ENCODE measurements around the gene SF3B6.

SF3B6 gene

DNA sequence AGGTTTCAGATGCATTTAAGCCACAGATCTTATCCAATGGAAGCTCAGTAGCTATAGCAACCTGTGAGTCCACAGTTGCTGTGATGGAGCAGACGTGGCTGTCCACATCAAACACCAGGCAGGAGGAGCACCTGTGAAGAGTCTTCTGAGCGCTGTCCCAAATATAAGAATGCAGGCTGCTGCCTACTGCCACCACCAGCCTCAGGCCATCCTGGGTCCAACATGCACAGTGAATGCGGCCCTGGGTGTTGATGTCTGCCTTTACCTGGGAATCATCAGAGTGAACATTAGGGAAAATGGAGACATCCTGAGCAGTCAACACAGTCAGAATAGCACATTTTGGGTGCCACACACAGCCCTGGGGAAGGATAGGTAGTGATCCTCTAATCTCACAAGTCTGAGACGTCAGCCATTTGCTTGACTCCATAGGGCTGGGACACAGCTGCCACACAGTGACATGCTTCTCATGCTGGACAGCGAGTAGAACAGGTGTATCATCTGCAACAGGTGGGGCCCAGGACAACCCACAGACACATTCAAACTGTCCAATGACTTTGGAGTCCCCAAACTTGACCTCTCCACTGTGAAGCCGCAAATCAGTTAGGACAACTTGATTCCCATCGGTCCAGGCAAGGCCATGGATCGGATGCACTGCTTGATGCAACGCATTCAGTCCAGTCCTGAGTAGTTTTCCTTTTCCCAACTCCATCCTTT is 37.2 kb downstream of the SF3B6 start:
- Histone ChIP-seq H3F3A (ENCODE audit: insufficient read depth) (0 out of 2 replicates have a peak, but pooled peaks cover 2% of the 10 kb centered on the region), H2AFZ (ENCODE audit: low read depth, low read length, severe bottlenecking) (no peak overlapping the region), H3K9ac (ENCODE audit: low read length) (no peak overlapping the region), H3K27ac (ENCODE audit: low read depth, low read length) (no peak overlapping the region), H4K20me1 (ENCODE audit: low read depth, low read length) (peaks cover 3% of the 10 kb centered on the region; the same call in 1 of the 2 replicates), H3K27me3 (ENCODE audit: low read length) (no peaks in the 10 kb centered on the region), H3K9me3 (ENCODE audit: insufficient read depth, low read length) (no peaks in the 10 kb centered on the region), H3K4me3 (ENCODE audit: insufficient read depth, low read length, poor library complexity, severe bottlenecking) (no peak overlapping the region), H3K9me2 (replicated peaks; ENCODE audit: insufficient read depth, low read length) (no peaks in the 10 kb centered on the region), H3K79me2 (ENCODE audit: insufficient read depth, low read length) (peaks cover 48% of the 10 kb centered on the region), H3K4me2 (ENCODE audit: low read depth, low read length, poor library complexity, severe bottlenecking) (no peak overlapping the region), H3K36me3 (ENCODE audit: low read length) (peaks cover 4% of the 10 kb centered on the region; the same call in 1 of the 2 replicates)
- TF ChIP-seq, protein P1, sequence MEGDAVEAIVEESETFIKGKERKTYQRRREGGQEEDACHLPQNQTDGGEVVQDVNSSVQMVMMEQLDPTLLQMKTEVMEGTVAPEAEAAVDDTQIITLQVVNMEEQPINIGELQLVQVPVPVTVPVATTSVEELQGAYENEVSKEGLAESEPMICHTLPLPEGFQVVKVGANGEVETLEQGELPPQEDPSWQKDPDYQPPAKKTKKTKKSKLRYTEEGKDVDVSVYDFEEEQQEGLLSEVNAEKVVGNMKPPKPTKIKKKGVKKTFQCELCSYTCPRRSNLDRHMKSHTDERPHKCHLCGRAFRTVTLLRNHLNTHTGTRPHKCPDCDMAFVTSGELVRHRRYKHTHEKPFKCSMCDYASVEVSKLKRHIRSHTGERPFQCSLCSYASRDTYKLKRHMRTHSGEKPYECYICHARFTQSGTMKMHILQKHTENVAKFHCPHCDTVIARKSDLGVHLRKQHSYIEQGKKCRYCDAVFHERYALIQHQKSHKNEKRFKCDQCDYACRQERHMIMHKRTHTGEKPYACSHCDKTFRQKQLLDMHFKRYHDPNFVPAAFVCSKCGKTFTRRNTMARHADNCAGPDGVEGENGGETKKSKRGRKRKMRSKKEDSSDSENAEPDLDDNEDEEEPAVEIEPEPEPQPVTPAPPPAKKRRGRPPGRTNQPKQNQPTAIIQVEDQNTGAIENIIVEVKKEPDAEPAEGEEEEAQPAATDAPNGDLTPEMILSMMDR (IDR thresholded peaks at IDR 0.05; ENCODE audit: insufficient read depth, low read length, poor library complexity, severe bottlenecking): no peak
- TF ChIP-seq EZH2phosphoT487 (conservative IDR thresholded peaks at IDR 0.05; ENCODE audit: low read length): no peak

DNA sequence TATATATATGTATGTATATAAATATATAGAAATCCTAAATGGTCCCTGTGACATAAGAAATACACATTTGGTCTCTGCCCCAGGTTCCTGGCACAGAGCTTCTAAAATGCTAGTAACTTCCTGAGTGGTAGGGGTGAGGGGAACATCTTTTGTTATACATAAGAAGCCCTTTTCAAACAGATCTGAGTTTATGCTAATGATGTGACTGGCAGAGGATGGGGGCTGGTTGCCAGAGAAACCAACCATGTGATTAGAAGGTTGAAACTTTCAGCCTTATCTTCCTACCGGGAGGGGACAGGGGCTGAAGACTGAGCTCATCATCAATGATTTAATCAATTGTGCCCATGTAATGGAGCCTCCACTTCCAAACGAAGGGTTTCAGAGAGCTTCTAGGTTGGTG is 49.9 kb downstream of the SF3B6 start:
- H3K9me2 ChIP-seq (replicated peaks; ENCODE audit: insufficient read depth, low read length): no peaks in the 10 kb centered on the region
- H3K4me2 ChIP-seq (ENCODE audit: low read depth, low read length, poor library complexity, severe bottlenecking): no peak overlapping the region
- no peak overlapping the region for H3K4me3 ChIP-seq (ENCODE audit: insufficient read depth, low read length, poor library complexity, severe bottlenecking)
- H2AFZ ChIP-seq (ENCODE audit: low read depth, low read length, severe bottlenecking): no peak overlapping the region
- H3K79me2 ChIP-seq (ENCODE audit: insufficient read depth, low read length): no peaks in the 10 kb centered on the region; the same call in 1 of the 2 replicates
- no peaks in the 10 kb centered on the region for H3F3A ChIP-seq (ENCODE audit: insufficient read depth)
- TF ChIP-seq, protein P1 (IDR thresholded peaks at IDR 0.05; ENCODE audit: insufficient read depth, low read length, poor library complexity, severe bottlenecking): no peak
- TF ChIP-seq EZH2phosphoT487 (conservative IDR thresholded peaks at IDR 0.05; ENCODE audit: low read length): no peak
- H3K36me3 ChIP-seq (ENCODE audit: low read length): peaks cover 9% of the 10 kb centered on the region; the same call in 1 of the 2 replicates
- no peaks in the 10 kb centered on the region for H4K20me1 ChIP-seq (ENCODE audit: low read depth, low read length)
- H3K9me3 ChIP-seq (ENCODE audit: insufficient read depth, low read length): no peaks in the 10 kb centered on the region
- H3K27me3 ChIP-seq (ENCODE audit: low read length): no peaks in the 10 kb centered on the region
- H3K27ac ChIP-seq (ENCODE audit: low read depth, low read length): no peak overlapping the region
- no peak overlapping the region for H3K9ac ChIP-seq (ENCODE audit: low read length)

DNA sequence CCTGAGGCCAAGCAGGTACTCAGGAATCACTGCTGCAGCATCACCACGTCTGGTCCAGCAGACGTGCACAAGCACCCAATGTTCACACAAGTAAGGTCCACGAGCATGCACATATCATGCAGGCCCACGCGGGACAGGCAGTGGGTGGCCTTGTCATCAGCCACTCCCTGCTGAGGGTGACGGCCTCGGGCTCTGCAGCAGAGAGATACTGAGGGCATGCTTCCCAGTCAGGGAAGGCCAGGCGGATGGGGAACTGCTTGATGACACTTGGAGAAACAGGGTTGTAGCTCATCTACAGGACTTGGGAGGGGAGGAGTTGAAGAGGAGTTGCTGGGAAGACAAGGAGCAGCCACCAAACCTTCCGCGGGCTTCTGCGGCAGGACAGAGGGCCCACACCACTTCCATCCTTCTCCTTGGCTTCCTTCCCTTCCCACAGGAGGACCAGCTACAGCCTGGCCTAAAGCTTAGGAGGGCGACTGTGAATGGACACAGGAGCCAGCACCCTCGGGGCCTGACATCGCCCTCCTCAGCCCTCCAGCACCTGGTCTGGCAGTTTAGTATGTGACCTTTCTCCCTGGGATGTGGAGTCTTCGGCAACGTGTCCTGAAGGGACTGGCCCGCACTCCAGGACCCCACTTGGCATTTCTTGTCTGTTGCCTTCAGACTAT is 51.0 kb downstream of the SF3B6 start:
- no peak overlapping the region for H2AFZ ChIP-seq (ENCODE audit: low read depth, low read length, severe bottlenecking)
- H3K36me3 ChIP-seq (ENCODE audit: low read length): no peaks in the 10 kb centered on the region
- H3K4me2 ChIP-seq (ENCODE audit: low read depth, low read length, poor library complexity, severe bottlenecking): no peak overlapping the region
- no peaks in the 10 kb centered on the region for H3K9me2 ChIP-seq (replicated peaks; ENCODE audit: insufficient read depth, low read length)
- H3F3A ChIP-seq (ENCODE audit: insufficient read depth): no peaks in the 10 kb centered on the region
- no peaks in the 10 kb centered on the region for H3K27me3 ChIP-seq (ENCODE audit: low read length)
- H4K20me1 ChIP-seq (ENCODE audit: low read depth, low read length): no peaks in the 10 kb centered on the region
- H3K9ac ChIP-seq (ENCODE audit: low read length): no peak overlapping the region
- no peaks in the 10 kb centered on the region; the same call in 1 of the 2 replicates for H3K79me2 ChIP-seq (ENCODE audit: insufficient read depth, low read length)
- H3K27ac ChIP-seq (ENCODE audit: low read depth, low read length): no peak overlapping the region
- no peak overlapping the region for H3K4me3 ChIP-seq (ENCODE audit: insufficient read depth, low read length, poor library complexity, severe bottlenecking)
- TF ChIP-seq, protein P1 (IDR thresholded peaks at IDR 0.05; ENCODE audit: insufficient read depth, low read length, poor library complexity, severe bottlenecking): no peak
- TF ChIP-seq EZH2phosphoT487 (conservative IDR thresholded peaks at IDR 0.05; ENCODE audit: low read length): no peak
- no peaks in the 10 kb centered on the region for H3K9me3 ChIP-seq (ENCODE audit: insufficient read depth, low read length)

All from SU-DHL-6 (cell line).